GM12891 (cell line): Measurements from ENCODE around the gene MMP7.

Experiments used
- PAX5 ChIP-seq: IDR thresholded peaks from 2 replicates; pipeline ENCODE4 v1.6.1; 2011; ENCODE audit warnings: low read length, moderate library complexity, mild to moderate bottlenecking; ENCODE audit not compliant: insufficient read depth, severe bottlenecking
- POLR2A ChIP-seq: IDR thresholded peaks from 2 replicates; pipeline ENCODE4 v1.6.1; 2011; ENCODE audit warnings: low read depth, low read length, control low read depth
- POLR2AphosphoS5 ChIP-seq: IDR thresholded peaks from 2 replicates; pipeline ENCODE4 v1.6.1; 2011; ENCODE audit warnings: low read depth, low read length, control low read depth

DNA sequence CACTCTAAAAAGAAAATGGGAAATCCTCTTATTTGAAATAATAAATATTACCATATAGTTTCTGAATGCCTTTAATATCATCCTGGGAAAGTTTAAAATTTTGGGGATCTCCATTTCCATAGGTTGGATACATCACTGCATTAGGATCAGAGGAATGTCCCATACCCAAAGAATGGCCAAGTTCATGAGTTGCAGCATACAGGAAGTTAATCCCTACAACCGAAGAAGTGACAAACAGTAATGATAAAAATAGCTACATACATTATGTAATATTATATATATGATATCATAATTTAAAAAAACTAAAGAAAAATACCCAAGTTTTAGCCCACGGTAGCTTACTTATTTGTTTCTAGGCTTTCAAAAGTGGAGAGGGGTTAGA is 7.4 kb downstream of the MMP7 start:
- TF ChIP-seq POLR2A (no peak), POLR2AphosphoS5 (no peak), PAX5 (no peak)
